NCI-H2227 treated with DMSO at 0.1 percent for 48 hours (cell line): Measurements from ENCODE around the gene SSR3.
A peak's percentile ranks its signal among the peaks of the same experiment; 100 is the strongest.
"Not testable (repeated sequence)": the region's sequence is repeated elsewhere in the genome, so short reads cannot be mapped to it uniquely, and the experiment has no call there.

Source experiments
- DNase-seq: peaks from one replicate; lab custom pipeline; 2025; lab: John Stamatoyannopoulos, UW

SSR3 gene

GRCh38 chr3:156554842-156555687 lies at the start of gene SSR3:
Gene SSR3, minus strand, starts transcription at chr3:156555117. Its CDS starts 28 bp downstream, at chr3:156555089.
- peak; percentile 92 for DNase-seq

GRCh38 chr3:156604064-156604641 lies 49.2 kb upstream of the SSR3 start:
- DNase-seq: no peak

GRCh38 chr3:156603379-156604017 lies 48.6 kb upstream of the SSR3 start:
- DNase-seq: no peak

GRCh38 chr3:156602424-156602823 lies 47.5 kb upstream of the SSR3 start:
- no peak for DNase-seq

GRCh38 chr3:156601497-156601896 lies 46.6 kb upstream of the SSR3 start:
- DNase-seq: no peak

GRCh38 chr3:156600834-156601233 lies 45.9 kb upstream of the SSR3 start:
- DNase-seq: no peak

DNA sequence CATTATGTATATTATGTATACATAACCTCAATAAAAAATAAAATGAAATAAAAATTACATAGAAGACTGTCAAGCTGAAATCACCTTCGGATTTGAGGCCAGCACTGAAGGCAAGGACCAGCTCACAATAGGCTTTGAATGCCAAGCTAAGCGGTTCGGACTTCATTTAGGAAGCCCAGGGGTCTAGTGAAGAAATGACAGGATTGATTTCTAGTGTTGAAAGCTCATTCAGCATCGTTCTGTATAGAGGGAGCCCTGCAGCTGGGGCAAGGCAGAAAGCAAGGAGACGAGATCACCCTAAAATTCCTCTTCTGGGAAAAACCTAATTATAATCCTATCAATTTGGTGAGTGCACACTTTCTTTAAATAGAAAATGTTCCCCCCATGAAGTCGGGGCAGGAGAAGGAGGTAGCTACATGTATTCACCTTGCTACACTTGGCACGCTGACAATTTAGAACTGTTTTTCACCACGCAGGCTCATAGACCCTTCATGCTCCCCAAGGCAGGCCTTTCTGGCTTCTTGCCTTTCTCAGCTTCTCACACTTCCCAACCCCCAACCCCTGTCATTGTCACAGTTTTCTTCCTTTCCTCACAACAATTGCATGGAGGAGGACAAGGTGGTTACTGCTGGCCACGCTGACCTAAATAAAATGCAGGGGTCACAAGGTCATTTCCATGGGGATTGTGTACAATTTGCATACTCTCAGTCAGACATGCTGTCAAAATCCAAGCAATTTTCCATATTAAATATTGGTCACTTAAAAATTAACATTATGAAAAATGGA lies 44.4 kb upstream of the SSR3 start:
- no peak for DNase-seq

- no peak for DNase-seq
These were observed 43.5 kb upstream of the SSR3 start for GRCh38 chr3:156598413-156598812.

- no peak for DNase-seq
These were observed 39.3 kb upstream of the SSR3 start for GRCh38 chr3:156594219-156594683.

DNA sequence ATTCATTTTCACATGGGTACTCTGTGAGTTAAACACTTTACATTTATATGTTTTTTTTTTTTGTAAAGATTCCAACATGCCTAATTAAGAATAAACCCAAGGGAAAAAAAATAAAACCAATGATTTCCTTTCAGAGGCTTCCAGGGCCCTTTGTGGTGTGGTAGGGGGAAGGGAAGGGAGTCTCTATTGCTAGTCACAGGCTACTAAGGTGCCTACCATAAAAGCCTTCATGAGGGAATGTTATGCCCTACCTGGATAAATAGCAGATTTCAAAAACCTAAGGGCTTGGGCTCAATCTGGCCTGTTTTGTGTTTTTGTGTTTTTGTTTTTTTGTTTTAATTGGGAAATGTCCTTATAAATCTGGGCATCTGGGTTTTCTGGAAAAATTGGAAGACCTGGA lies 38.9 kb upstream of the SSR3 start:
- no peak for DNase-seq

DNA sequence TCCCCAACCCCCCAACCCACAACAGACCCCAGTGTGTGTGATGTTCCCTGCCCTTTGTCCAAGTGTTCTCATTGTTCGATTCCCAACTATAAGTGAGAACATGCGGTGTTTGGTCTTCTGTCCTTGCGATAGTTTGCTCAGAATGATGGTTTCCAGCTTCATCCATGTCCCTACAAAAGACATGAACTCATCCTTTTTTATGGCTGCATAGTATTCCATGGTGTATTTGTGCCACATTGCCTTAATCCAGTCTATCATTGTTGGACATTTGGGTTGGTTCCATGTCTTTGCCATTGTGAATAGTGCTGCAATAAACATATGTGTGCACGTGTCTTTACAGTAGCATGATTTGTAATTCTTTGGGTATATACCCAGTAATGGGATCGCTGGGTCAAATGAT lies 34.9 kb upstream of the SSR3 start:
- DNase-seq: not testable (repeated sequence)

GRCh38 chr3:156587760-156588069 lies 32.8 kb upstream of the SSR3 start:
- no peak for DNase-seq

DNA sequence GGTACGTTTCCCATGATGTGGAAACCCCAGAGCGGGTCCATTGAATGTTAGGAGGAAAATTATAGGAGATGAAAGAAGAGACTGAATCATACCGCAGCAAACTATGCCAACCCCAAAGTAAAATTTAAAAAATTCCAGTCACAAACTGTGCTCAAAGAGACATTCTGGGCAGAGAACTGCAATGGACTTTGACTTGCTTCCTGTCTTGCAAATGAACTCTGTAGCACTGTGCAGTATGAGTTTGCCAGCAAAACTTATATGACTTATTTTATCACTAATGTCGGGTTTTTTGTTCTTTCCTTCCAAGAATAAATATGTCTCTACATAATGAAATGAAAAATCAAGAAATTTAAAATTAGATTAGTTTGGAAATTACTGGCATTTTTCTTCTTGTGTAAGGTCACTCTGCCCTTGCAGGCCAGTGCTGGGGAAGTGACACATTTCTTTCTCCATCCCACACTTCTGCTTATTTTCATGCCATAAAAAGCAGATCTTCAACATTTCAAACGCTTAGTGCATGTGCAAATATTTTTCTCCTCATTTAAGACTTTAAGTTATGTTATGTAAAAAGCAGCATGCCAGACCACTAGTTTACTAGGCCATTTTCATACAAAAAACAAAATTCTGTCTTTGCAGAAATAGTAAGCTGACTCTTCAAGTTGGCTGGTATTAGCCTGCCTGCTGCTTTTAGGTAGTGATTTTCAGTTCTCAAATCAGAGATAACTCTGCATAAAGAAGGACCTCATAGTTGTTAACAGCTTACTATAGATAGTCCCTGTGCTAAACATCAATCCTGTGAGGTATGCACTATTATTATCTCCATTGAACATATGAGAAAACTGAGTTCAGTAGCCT lies 32.2 kb upstream of the SSR3 start:
- no peak for DNase-seq

DNA sequence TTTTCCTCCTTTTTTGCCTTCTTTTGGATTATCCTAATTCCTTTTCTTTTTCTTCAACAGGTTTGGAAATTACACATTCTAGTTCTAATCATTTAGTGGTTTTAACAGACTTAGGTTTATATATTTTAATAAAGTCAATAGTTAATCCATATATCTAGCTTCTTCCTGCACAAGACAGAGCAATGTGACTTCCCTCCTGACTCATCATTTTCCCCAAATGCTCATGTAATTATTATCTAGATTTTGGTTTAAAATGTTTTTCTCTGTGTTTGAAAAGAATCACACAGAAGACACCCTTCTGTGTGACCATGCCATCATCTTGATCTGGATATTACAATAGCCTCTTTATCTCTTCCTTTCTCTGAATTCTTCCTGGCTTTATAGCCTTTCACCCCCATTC lies 28.6 kb upstream of the SSR3 start:
- DNase-seq: no peak

DNA sequence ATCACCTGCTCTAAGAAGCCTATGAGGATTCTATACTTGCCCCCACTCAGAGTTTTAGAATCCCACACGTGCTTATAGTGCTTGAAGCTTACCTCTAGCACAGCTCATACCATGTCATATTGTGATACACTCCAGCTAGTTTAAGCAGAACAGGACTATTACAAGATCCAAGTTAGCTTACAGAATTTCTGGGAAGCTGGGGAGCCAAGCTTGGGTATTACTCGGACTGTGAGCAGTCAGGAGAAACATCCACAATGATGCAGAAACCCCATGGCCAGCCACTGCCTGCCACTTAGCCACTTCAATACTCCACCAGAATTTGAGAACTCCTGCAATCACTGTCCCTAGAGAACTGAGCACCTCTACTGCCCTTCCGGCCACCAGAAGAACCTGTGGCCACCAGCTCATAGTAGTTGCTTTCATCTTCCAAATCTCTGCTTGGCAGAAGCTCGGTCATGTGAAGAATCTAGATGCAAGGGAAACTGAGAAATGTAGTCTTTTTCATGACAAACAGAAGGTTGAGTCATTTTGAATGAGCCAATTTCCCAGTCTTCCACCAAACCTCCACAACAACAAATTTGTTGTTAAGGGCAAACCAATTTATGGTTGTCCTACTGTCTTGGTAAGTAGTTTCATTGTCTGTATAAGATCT lies 27.7 kb upstream of the SSR3 start:
- no peak for DNase-seq

DNA sequence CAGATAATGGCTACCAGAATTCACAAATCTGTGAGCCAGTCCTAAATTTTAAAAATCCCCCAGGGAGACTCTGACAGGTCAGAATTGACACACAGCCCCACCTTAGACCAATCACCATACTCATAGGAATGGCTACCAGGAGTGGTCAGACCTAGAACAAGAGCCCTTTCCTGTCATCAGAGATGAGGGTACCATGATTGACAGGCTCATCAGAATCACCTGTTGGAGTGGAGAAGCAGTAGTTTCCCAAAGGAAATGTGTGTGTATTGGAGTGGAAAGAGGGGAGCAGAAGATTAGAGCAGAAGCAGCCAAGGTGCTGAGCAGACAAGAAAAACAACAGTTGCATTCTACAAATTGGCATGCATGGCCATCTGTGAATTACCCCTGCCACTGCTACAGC lies 27.0 kb upstream of the SSR3 start:
- no peak for DNase-seq

GRCh38 chr3:156581033-156581432 lies 26.1 kb upstream of the SSR3 start:
- no peak for DNase-seq

DNA sequence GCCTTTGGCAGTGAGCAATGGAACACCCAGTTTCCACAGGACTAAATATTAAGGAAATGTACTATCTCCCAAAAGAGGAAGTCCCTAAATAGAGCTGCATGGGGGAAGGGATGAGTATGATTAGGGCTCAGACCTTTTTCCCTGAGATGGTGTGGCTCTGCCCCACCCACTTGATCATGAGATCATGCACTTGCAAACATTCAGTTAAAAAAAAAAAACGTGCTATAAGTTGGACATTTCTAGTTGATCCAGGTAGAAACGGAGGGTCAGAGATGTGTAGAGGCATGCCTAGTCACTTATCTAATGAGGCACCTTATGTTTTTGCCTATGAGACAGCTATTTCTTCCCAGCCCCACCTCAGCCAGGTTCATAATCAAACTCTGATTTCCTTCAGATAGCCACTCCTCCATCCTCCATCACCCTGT lies 24.5 kb upstream of the SSR3 start:
- DNase-seq: no peak

DNA sequence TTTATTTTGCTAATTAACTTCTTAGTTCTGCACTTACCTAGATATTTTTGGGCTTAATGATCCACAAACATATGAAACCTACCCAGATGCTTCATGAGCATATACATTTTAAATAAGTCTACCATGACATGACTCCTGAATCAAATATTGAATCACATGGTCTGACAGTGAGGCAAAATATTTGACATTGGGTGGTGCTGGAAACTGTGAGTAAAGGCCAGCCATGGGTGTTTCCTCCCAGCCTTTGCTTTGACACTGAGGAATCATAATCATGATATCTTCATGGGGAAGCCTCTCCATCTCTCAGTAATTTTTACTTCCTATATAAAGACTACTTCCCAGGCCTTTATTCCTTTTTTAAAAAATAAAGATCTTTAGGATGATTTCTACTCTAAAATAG lies 22.8 kb upstream of the SSR3 start:
- DNase-seq: no peak

DNA sequence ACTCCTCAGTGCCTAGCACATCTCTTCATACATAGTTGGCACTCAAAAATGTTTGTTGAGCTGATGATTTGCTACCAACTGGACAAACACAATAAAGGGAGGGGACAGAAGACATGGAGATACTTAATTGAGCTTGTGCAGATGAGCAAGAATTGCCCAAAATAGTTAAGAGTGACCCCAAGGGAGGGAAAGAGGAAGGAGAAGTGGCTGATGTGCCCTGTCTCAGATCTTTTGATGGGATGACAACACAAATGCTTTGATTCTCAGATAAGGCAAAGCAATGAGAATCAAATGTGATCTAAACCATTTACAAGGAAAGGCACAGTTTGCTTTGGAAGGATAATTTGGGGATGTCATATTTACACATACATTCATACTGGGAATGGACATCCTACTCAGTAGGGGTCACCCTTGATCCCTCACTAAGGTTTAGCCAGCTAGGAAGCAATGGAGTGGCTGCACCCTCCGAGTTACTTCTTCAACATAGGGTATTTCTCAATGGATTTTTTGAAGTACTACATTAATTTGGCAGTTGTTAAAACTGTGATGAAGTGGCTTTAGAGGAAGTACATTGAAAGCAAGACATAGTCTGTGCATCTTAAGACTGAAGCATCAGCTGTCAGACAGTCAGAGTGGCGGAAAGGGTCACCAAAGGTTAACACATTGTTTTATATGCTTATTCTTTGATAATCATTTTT lies 21.9 kb upstream of the SSR3 start:
- no peak for DNase-seq
